CD8-positive, alpha-beta memory T cell (primary cell): ENCODE measurements around the gene LIN52. TPM values are rescaled to one million over a fixed set of nuclear protein-coding genes. Genes with fewer than 3 reads are reported as not detected.

Source experiments
- CTCF ChIA-PET: fragments of 350-600 bp; sonication (Branson Sonifier 250); formaldehyde crosslinking; loops from one replicate; lab custom pipeline; 2021; ENCODE audit warnings: antibody characterized with exemption; lab: Charles Lee
- POLR2A ChIA-PET: fragments of 350-600 bp; sonication (Branson Sonifier 250); formaldehyde crosslinking; loops from one replicate; lab custom pipeline; 2021; ENCODE audit warnings: antibody characterized with exemption; lab: Charles Lee
- DNase-seq, 5 donors: peaks; one replicate each; pipeline versions ENCODE4 v3.0.0 to v3.0.0-alpha.2; 2020 to 2022; ENCODE audit warnings: mixed read lengths in 1 of 5
- H3K27ac ChIP-seq: one replicate; pipeline ENCODE4 v1.7.0; 2013; ENCODE audit warnings: low read depth, mild to moderate bottlenecking, low read length, moderate library complexity
- H3K27me3 ChIP-seq: 2 replicates; pipeline ENCODE4 v1.7.0; 2013; ENCODE audit warnings: low read length, mild to moderate bottlenecking; ENCODE audit not compliant: insufficient read depth, poor library complexity, severe bottlenecking
- H3K36me3 ChIP-seq: 2 replicates; pipeline ENCODE4 v1.7.0; 2013; ENCODE audit warnings: mild to moderate bottlenecking, low read length, moderate library complexity; ENCODE audit not compliant: insufficient read depth
- H3K4me1 ChIP-seq: 2 replicates; pipeline ENCODE4 v1.7.0; 2013; ENCODE audit warnings: mild to moderate bottlenecking, low read length, moderate library complexity; ENCODE audit not compliant: insufficient read depth
- H3K4me3 ChIP-seq: 2 replicates; pipeline ENCODE4 v1.7.0; 2013; ENCODE audit warnings: mild to moderate bottlenecking, low read length
- H3K9me3 ChIP-seq: 2 replicates; pipeline ENCODE4 v1.7.0; 2013; ENCODE audit warnings: mild to moderate bottlenecking, low read length
- H3K27ac Mint-ChIP-seq, 8 donors: one replicate each; pipeline ENCODE4 v1.8.0; 2020 to 2021; ENCODE audit warnings: mixed read lengths in 8 of 8, mild to moderate bottlenecking in 6 of 8, inconsistent platforms in 3 of 8, moderate library complexity in 3 of 8
- H3K27me3 Mint-ChIP-seq, 2 donors: one replicate each; pipeline ENCODE4 v1.8.0; 2020 to 2021; ENCODE audit warnings: mixed read lengths in 2 of 2, mild to moderate bottlenecking in 1 of 2, moderate library complexity in 1 of 2
- H3K36me3 Mint-ChIP-seq, 3 donors: one replicate each; pipeline ENCODE4 v1.8.0; 2020 to 2021; ENCODE audit warnings: mixed read lengths in 3 of 3, inconsistent platforms in 1 of 3, mild to moderate bottlenecking in 1 of 3
- H3K4me1 Mint-ChIP-seq, 3 donors: one replicate each; pipeline ENCODE4 v1.8.0; 2020 to 2021; ENCODE audit warnings: mixed read lengths in 3 of 3, inconsistent platforms in 1 of 3, mild to moderate bottlenecking in 1 of 3
- H3K4me3 Mint-ChIP-seq, 7 donors: one replicate each; pipeline ENCODE4 v1.8.0; 2020 to 2021; ENCODE audit warnings: mixed read lengths in 7 of 7, mild to moderate bottlenecking in 6 of 7, moderate library complexity in 4 of 7, inconsistent platforms in 2 of 7
- H3K9me3 Mint-ChIP-seq, 5 donors: one replicate each; pipeline ENCODE4 v1.8.0; 2020 to 2022; ENCODE audit warnings: mixed read lengths in 5 of 5, mild to moderate bottlenecking in 3 of 5, moderate library complexity in 2 of 5, inconsistent platforms in 1 of 5
- polyA plus RNA-seq: library from polyadenylated mRNA; unstranded; fragments of 300-500 nt; fragmentation: Illumina TruSeq; gene quantifications from one replicate; pipeline ENCODE4 v1.2.3, GENCODE V29; 2021
- total RNA-seq, 2 experiments: library from RNA; stranded (reverse); gene quantifications; one replicate each; pipeline ENCODE4 v1.2.3, GENCODE V29; 2021

Gene LIN52, protein sequence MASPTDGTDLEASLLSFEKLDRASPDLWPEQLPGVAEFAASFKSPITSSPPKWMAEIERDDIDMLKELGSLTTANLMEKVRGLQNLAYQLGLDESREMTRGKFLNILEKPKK
- total RNA-seq (10 to 100 TPM; 17.7 to 19.3 TPM), polyA plus RNA-seq (13.9 TPM)

DNA sequence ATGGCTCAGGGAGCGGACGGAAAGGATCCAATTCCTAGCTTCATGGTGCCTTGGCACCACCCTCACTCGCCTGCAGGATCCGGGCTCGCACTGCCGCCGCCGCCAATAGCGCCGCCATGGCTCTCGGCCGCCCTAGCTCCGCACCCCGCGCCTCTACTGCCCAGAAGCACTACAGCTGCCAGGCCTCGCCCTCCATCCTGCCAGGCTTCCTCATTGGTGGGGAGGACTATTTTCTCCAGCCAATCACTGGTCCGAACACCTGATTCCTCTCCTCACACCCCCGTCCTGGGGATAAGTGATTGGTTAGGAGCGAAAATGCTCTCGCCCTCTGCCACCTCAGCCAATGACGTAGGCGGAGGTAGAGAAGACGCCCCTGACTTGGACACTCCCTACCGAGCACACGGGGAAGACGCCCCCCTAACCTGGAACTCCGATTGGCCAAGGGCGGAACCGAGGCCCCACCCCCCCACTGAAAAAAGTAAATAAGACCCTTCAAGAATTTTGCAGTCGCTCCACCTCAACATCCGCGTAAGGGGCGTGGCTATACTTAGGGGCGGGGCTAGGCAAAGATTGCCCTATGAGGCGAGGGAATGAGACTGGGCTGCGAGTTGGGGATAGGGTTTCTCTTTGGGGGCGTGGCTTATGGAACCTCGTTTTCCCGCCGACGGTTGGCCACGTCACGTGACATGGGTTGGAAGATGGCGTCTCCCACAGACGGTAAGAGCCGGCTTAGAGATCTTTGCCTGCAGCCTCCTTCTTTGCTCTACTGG lies at the start of gene LIN52, which contains the start of gene ALDH6A1:
Gene LIN52 (plus strand): TSS at position 680 of the 770 bp plus-strand sequence. CDS start 19 bp downstream, at position 699.
Gene ALDH6A1 (minus strand): TSS at position 177 of the 770 bp plus-strand sequence. CDS start 59 bp downstream, at position 118.
- peaks cover 0 to 5% of the 10 kb centered on the region in 2 donors for H3K27me3 Mint-ChIP-seq
- peaks cover 36 to 50% (median 38%) of the 10 kb centered on the region in 3 donors for H3K4me1 Mint-ChIP-seq
- CTCF ChIA-PET = interaction anchor here (1.0 kb wide), 1 partner anchor 12 kb away, joined by 3 read pairs; no protein-coding TSS in a partner anchor
- H3K36me3 ChIP-seq = no peaks in the 10 kb centered on the region
- peak within 1 kb of the TSS; percentile 84 for H3K4me3 ChIP-seq
- H3K27me3 ChIP-seq = no peaks in the 10 kb centered on the region
- peaks cover 4 to 15% (median 10%) of the 10 kb centered on the region in 3 donors for H3K36me3 Mint-ChIP-seq
- H3K9me3 Mint-ChIP-seq = no peaks in the 10 kb centered on the region
- H3K4me3 Mint-ChIP-seq = peak within 1 kb of the TSS; percentile 86 to 100 (median 99)
- peak within 1 kb of the TSS; percentile 80 to 99 (median 97) for H3K27ac Mint-ChIP-seq
- POLR2A ChIA-PET = interaction anchor here (0.5 to 1.0 kb wide), 3 partner anchors 134 to 1898 kb away, joined by 3 read pairs; partner anchors contain the start of genes ACOT2, COQ6 and FAM161B
- no peaks in the 10 kb centered on the region for H3K9me3 ChIP-seq
- peak; percentile 99 to 100 (median 100) for DNase-seq
- peaks cover 26% of the 10 kb centered on the region for H3K4me1 ChIP-seq
- peak within 1 kb of the TSS; percentile 68 for H3K27ac ChIP-seq

DNA sequence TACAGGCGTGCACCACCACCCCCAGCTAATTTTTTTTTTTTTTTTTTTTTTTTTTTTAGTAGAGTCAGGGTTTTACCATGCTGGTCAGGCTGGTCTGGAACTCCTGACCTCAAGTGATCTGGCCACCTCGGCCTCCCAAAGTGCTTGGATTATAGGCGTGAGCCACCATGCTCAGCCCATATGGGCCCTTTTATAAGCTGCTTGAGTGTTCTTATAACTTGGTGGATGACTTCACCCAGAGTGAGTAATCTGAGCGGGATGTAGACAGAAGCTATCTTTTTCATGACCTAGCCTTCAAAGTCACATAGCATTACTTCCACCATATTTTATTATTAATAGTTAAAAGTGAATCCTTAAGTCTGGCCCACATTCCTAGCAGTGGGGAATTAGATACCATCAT lies 49.2 kb upstream of the LIN52 start:
- no peak overlapping the region for H3K27ac Mint-ChIP-seq
- CTCF ChIA-PET = no interaction called here
- POLR2A ChIA-PET = no interaction called here
- Histone ChIP-seq H3K27me3 (no peaks in the 10 kb centered on the region), H3K4me1 (no peaks in the 10 kb centered on the region), H3K9me3 (no peaks in the 10 kb centered on the region), H3K36me3 (no peaks in the 10 kb centered on the region), H3K27ac (no peak overlapping the region), H3K4me3 (no peak overlapping the region)
- no peaks in the 10 kb centered on the region for H3K9me3 Mint-ChIP-seq
- no peaks in the 10 kb centered on the region for H3K4me1 Mint-ChIP-seq
- H3K36me3 Mint-ChIP-seq = peaks cover 0 to 5% (median 2%) of the 10 kb centered on the region in 3 donors
- no peaks in the 10 kb centered on the region for H3K27me3 Mint-ChIP-seq
- DNase-seq = no peak
- H3K4me3 Mint-ChIP-seq = no peak overlapping the region

- H3K27me3 Mint-ChIP-seq = no peaks in the 10 kb centered on the region
- CTCF ChIA-PET = interaction anchor here (1.2 kb wide), 1 partner anchor 50 kb away, joined by 4 read pairs; no protein-coding TSS in a partner anchor
- DNase-seq = peak in 2 of 5 donors; percentile 34 to 40
- no peaks in the 10 kb centered on the region for H3K9me3 Mint-ChIP-seq
- peaks cover 0 to 7% (median 4%) of the 10 kb centered on the region in 3 donors for H3K36me3 Mint-ChIP-seq
- H3K4me1 Mint-ChIP-seq = no peaks in the 10 kb centered on the region
- H3K27ac ChIP-seq = no peak overlapping the region
- H3K4me3 ChIP-seq = no peak overlapping the region
- no peaks in the 10 kb centered on the region for H3K9me3 ChIP-seq
- H3K4me1 ChIP-seq = no peaks in the 10 kb centered on the region
- no peaks in the 10 kb centered on the region for H3K36me3 ChIP-seq
- POLR2A ChIA-PET = no interaction called here
- no peaks in the 10 kb centered on the region for H3K27me3 ChIP-seq
- peak overlapping the region in 3 of 8 donors; percentile 25 to 50 (median 48) for H3K27ac Mint-ChIP-seq
- H3K4me3 Mint-ChIP-seq = no peak overlapping the region
Measured at GRCh38 chr14:74038020-74038859, 46.5 kb upstream of the LIN52 start.

DNA sequence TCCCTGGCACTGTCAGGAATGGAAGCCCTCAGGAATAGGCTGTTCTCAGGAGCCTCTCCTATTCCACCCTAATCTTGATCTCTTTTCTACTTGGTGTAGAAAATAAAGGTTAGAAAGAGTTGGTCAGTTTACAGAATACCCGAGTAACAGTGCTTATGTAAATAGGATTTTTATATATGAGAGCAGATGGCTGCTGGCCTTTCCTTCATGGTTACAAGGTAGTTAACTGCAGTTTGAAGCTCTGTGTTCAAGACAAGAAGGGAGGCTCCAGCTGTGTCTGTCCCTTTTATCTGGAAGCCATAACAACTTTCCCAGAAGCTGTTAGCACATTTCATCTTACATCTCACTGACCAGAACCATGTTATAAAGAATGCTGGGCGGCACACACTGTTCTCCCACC lies 42.5 kb upstream of the LIN52 start:
- no peak overlapping the region for H3K27ac ChIP-seq
- H3K9me3 ChIP-seq = no peaks in the 10 kb centered on the region
- no peak for DNase-seq
- ChIA-PET CTCF (no interaction called here), POLR2A (no interaction called here)
- H3K27me3 ChIP-seq = no peaks in the 10 kb centered on the region
- Mint-ChIP-seq H3K4me3 (no peak overlapping the region), H3K36me3 (peaks cover 0 to 9% (median 7%) of the 10 kb centered on the region in 3 donors), H3K27ac (no peak overlapping the region), H3K9me3 (no peaks in the 10 kb centered on the region), H3K27me3 (no peaks in the 10 kb centered on the region), H3K4me1 (no peaks in the 10 kb centered on the region)
- no peaks in the 10 kb centered on the region for H3K36me3 ChIP-seq
- H3K4me3 ChIP-seq = no peak overlapping the region
- H3K4me1 ChIP-seq = no peaks in the 10 kb centered on the region

DNA sequence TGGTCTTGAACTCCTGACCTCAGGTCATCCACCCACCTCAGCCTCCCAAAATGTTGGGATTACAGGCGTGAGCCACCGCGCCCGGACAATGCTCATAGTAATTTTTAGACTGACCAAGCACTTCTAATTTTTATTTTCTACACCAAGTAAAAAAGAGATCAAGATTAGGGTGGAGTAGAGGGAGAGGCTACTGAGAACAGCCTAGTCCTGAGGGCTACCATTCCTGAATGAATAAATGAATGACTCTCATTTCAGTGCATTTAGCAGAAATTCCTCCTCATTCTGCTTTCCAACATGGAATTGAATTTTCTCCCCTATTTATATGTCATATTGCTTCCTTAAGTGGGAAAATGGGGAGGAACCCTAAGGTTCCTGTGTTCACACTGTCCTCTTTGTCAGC lies 39.2 kb upstream of the LIN52 start:
- H3K4me3 Mint-ChIP-seq = no peak overlapping the region
- Histone ChIP-seq H3K27me3 (no peaks in the 10 kb centered on the region), H3K9me3 (no peaks in the 10 kb centered on the region), H3K4me3 (no peak overlapping the region), H3K4me1 (no peaks in the 10 kb centered on the region), H3K27ac (no peak overlapping the region), H3K36me3 (no peaks in the 10 kb centered on the region)
- H3K4me1 Mint-ChIP-seq = no peaks in the 10 kb centered on the region
- H3K9me3 Mint-ChIP-seq = no peaks in the 10 kb centered on the region
- peak overlapping the region in 1 of 8 donors; percentile 96 for H3K27ac Mint-ChIP-seq
- peaks cover 0 to 1% of the 10 kb centered on the region in 2 donors for H3K27me3 Mint-ChIP-seq
- peaks cover 0 to 8% (median 7%) of the 10 kb centered on the region in 3 donors for H3K36me3 Mint-ChIP-seq
- no peak for DNase-seq
- CTCF ChIA-PET = no interaction called here
- POLR2A ChIA-PET = no interaction called here

DNA sequence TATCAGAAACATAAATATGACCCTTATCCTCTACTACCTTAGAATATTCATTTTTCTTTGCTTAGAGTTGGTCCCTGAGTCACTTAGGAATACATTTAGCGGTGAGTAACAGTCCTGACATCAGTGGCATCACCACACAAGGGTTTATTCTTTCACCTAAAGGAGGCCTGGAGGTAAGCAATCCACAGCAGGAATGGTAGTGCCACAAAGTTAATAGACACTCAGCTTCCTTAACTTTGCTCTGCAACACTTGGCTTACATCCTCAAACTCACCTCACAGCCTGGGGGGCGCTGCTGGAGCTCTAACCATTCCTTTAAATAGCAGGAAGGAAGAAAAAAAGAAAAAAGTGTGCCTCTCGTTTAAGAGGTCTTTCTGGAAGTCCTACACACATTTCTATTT lies 36.5 kb upstream of the LIN52 start:
- Mint-ChIP-seq H3K4me3 (no peak overlapping the region), H3K36me3 (peaks cover 0 to 5% (median 4%) of the 10 kb centered on the region in 3 donors), H3K27ac (no peak overlapping the region), H3K4me1 (no peaks in the 10 kb centered on the region), H3K9me3 (no peaks in the 10 kb centered on the region), H3K27me3 (peaks cover 0 to 1% of the 10 kb centered on the region in 2 donors)
- DNase-seq = no peak
- ChIA-PET CTCF (no interaction called here), POLR2A (no interaction called here)
- no peaks in the 10 kb centered on the region for H3K9me3 ChIP-seq
- no peaks in the 10 kb centered on the region for H3K36me3 ChIP-seq
- H3K4me3 ChIP-seq = no peak overlapping the region
- H3K27me3 ChIP-seq = no peaks in the 10 kb centered on the region
- H3K27ac ChIP-seq = no peak overlapping the region
- no peaks in the 10 kb centered on the region for H3K4me1 ChIP-seq

GRCh38 chr14:74049876-74050495 lies 34.8 kb upstream of the LIN52 start:
- Histone ChIP-seq H3K36me3 (no peaks in the 10 kb centered on the region), H3K9me3 (no peaks in the 10 kb centered on the region), H3K27ac (no peak overlapping the region), H3K4me3 (no peak overlapping the region), H3K4me1 (no peaks in the 10 kb centered on the region), H3K27me3 (no peaks in the 10 kb centered on the region)
- Mint-ChIP-seq H3K27me3 (peaks cover 0 to 1% of the 10 kb centered on the region in 2 donors), H3K27ac (peak overlapping the region in 2 of 8 donors; percentile 14 to 58), H3K9me3 (no peaks in the 10 kb centered on the region), H3K4me3 (no peak overlapping the region), H3K36me3 (peaks cover 0 to 5% (median 4%) of the 10 kb centered on the region in 3 donors), H3K4me1 (no peaks in the 10 kb centered on the region)
- ChIA-PET POLR2A (no interaction called here), CTCF (no interaction called here)
- DNase-seq = no peak
